HG03571 (cell line): ENCODE results near the gene MTA3.

Experiments
- ATAC-seq: cut with Tn5 transposase; IDR thresholded peaks from one replicate; pipeline ENCODE4 v1.9.1; 2021; ENCODE audit not compliant: unreplicated experiment

MTA3 gene

DNA sequence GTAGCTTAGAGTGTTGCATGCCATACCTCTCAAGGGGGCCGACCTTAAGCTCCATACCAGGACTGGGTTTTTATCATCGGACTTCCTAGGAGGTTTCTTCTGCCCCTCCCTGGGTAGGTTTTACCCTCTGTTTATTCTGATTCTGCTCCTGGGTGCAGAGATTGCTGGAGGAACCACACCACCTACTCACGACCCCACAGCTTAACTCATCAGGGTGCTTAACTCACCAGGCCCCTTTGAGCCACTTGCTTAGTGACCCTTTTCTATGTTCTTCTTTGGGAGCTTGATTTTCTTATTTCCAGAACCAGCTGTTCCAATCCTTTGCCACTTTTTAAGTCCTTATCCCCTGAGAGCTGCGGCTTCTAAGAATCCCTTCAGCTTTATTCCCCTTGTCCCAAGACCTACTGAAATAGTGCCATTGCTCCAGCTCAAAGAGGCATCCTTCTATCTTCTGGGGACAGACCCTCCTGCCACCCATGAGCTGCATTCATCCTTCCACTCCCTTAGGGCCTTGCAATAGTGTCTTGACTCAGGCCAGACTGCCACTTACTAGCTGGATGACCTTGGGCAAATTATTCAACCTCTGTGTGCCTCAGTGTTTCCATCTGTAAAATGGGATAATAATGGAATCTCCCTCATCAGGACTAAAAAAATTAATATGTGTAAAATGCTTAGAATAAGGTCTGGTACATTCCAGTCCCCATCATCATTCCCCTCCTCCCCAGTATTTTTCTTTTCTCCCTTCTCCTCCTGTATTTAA lies 189.7 kb downstream of the MTA3 start:
- no peak for ATAC-seq

DNA sequence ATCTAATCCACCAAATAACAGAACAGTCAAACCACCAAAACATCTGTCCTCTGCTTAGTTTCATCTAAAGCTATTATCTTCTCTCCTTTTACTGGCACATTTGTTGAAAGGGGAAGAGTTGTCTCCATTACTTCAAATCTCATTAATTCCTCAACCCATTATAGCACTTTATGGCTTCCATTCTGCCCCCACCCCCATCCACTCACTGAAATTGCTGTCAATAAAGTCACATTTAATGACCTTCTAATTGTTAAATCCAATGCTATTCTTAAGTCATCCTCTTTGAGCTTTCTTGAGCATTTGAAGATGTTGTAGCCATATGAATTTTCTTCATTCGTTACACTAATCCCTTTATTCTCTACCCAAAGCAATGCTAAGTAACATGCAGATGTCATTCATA lies 190.3 kb downstream of the MTA3 start:
- no peak for ATAC-seq

DNA sequence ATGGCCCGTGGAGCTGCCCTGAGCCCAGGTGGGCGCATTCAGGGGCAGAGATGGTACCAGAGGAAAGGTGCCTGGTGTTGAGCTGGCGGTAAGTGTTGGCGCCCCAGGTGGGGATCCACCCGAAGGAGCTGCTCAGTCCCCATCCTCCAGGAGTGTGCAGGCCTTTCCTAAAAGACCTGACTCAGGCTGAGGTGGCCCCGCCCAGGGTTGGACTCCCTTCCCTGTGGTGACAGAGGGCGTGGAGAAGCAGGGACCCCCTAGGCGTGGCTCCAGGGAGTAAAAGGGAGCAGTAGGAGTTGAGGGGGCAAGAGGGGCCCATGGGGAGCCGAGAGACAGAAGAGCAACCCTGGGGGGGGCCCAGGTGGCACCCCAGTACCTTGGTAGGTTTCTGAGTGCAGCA lies 193.1 kb downstream of the MTA3 start:
- ATAC-seq, result no peak

DNA sequence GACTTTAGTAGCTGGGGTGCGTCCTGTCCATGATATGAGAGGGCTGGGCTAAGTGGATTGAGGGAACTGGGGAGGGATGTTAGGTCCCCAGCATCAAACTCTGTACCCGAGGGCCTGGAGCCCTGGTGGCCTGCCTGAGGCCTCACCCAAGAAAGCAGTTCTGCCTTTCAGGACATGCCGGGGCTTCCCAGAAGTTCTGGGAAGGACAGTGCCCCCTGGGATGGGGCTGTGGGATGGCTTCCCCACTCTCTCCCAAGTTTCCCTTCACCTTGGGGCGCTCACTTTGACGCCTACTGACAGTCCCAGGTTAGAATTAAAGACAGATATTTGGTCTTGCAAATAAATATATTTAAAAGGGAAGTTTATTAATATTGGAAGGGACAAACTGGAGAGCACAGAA lies 193.7 kb downstream of the MTA3 start:
- no peak for ATAC-seq

DNA sequence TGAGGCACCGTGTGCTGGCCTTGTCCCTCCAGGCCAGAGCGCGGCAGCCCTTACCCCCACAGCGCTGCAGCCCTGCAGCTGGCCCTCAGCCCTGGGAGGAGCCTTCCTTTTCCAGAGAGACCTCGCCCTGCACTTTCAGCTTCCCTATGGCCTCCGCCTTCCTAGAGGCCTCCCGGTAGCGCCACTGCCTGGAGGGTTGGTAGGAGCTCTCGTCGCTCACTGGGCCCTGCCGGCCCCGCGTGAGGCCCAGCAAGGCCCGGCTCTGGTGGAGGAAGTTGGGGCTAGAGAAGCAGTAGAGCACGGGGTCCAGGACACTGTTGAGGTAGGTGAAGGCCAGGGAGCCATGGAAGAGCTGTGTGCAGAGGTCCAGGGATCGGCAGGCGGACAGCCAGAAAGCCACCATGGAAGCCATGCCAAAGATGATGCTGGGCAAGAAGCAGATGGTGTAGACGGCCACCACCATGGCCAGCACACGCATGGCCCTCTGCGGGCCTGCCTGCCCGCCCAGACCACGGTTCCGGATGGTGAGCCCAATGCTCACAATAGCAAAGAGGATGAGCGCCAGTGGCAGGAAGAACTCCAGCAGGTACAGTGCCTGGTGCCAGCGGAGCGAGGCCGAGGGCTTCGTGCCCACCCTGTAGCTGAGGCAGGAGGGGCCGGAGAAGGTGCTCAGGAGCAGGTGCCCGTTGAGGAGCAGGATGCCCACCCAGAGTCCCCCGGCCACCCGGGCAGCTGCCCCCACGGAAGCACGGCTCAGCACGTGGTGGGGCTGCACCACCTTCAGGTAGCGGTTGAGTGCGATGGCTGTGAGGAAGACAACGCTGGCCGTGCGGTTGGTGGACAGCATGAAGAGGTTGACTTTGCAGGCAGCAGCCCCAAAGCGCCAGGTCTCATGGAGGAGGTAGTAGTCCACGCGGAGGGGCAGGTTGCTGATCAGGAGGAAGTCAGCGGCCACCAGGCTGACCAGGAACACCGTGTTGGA lies 194.7 kb downstream of the MTA3 start:
- ATAC-seq, result no peak

DNA sequence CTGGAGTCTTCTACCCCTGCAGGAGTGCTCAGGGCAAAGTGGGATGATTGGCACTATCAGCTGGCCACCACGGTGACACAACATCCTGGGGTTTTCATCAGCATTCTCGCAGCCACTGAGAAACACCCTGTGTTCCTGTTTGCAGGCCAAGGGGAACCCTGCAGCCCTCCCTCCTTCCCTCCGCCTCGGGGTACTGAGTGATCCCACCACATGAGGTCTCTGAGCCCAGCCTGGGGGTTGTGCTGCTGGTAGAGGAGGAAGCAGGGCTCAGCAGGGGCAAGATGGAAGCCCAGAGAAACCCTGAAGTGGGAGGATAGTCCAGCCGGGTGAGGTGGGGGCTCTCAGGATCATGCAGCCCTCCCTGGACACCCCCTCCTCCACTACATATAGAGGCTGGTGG lies 195.7 kb downstream of the MTA3 start, which contains the start of gene OXER1:
OXER1 (minus strand) TSS at position 40 of the 400 bp plus-strand sequence. CDS start 73 bp downstream, outside the sequence.
- no peak for ATAC-seq

DNA sequence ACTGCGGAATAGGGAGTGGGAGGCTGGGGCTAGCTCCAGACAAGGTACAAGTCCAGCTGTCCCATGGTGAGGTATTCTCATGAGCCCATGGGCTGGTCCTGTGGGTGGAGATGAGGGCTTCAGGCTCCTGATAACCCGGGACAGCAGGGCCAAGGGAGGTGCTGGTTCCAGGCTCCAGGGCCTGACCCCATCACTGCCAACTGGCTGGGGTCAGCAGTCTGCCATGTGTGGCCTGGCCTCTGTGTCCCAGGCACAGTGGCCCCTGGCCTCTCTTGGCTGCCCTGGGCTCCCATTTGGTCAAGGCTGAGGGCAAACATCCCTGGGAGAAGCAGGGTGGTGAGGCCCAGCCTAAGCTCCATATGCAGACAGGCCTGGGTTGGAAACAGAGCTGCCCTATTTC lies 196.5 kb downstream of the MTA3 start:
- no peak for ATAC-seq

DNA sequence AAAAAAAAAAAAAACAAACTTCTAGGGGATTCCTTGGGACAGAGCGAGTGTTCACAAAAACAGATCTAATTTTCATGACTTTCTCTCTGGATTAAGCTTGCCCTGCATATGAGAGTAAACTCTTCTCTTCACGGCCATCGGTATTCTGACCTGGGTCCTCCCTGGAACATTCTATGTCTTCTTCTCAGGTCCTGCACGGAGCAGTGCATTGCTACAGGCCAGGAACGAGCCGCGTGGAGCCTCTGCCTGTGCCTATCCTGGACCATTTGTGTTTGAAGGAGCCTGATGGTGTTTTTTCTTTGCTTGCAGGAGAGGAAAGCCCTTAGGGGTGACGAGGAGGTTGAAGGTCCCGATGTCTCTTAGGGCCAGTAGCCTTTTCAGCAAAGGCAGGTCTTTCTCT lies 197.3 kb downstream of the MTA3 start:
- ATAC-seq, result no peak

DNA sequence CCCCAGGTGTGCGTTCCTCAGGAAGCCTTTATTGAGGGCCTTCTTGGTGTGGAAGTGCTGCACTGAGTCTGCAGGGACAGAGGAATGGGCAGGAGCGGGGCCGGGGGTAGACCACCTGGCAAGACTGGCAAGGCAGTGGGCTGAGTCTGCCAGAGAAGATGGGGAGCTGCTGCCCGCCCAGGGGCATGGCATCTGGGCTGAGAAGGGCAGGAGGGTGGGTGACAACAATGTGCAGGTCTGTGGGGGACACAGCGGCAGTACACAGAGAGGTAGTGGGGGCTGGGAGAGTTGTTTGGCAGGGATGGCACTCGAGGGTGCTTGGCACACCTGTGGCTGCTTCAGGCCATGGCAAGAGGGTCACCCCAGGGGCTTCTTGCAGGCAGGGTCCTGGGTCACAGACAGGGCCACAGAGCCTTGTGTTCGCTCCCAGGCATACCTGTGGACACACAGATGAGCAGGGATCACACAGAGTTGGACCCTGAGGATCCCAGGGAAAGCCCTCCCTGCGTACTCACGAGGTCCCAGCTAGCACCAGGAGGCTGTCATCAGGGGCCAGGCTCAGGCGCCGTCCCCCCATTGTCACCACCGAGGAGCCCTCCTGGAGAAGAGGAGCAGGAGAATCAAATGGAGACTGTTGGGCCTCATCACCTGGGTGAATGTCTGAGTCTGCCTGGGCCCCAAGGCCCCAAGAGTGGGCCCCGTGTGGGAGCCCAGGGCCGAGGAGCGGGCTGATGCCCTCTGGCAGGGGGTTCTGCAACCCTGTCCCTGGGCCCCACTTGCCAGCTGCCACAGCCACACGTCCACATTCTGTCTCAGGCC lies 198.9 kb downstream of the MTA3 start:
- no peak for ATAC-seq

DNA sequence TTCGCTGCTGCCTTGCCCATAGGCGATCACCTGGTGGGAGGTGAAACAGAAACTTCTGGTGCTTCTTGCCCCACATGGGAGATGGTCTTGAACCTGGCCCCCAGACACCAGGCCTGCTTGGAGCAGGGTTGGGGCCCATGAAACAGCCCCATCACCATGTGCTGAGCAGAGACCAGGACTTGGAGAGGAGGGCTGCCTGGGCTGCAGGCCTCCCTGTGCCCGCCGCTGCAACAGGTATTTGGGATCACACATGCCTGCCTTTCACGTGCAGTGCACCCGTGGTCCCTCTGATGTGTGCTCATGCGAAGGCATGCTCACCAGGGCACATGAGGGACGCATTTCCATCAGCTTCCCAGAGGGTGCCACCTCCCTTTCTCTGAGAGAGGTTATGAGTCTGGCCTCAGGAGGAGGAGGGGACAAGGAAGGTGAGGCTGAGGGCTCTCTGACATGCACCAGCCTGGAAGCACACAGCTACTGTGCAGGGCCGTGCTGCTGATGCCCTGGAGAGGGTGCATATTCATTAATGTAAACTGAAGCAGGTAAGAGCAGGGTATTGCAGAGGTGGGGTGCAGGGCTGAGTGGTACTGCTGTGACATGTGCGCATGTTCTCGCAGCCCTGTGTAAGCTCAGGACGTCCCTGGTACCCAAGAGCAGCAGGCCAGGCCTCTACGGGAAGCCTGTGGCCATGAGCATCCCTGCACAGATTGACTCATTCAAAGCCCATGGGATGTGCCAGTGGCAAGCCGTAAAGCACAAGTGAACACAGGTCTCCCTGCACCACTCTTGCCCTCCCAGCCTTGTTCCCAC lies 199.7 kb downstream of the MTA3 start:
- ATAC-seq, result no peak

DNA sequence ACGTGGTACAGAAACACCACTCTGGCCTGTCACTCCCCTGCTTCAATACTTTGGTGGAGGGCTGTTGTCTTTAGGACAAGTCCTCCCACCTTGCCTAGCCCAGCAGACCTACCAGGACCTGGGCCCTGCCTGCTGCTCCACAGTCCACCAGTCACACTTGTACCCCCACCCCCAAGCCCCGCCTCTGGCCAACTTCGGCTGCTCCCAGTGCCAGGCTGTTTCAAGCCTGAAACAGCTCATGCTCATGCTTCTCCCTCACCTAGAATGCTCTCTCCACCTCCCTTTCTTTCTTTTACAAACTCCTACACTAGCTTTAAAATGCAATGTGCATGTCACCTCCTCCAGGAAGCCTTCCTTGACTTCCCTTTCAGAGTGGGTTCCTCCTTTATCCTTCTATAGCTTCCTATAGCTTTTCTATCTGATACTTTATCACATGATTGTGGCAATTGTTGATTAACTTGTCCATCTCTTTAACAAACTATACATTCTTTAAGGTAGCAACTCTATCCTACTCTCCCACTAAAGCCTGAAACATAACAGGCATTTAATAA lies 200.3 kb downstream of the MTA3 start:
- ATAC-seq, result no peak

DNA sequence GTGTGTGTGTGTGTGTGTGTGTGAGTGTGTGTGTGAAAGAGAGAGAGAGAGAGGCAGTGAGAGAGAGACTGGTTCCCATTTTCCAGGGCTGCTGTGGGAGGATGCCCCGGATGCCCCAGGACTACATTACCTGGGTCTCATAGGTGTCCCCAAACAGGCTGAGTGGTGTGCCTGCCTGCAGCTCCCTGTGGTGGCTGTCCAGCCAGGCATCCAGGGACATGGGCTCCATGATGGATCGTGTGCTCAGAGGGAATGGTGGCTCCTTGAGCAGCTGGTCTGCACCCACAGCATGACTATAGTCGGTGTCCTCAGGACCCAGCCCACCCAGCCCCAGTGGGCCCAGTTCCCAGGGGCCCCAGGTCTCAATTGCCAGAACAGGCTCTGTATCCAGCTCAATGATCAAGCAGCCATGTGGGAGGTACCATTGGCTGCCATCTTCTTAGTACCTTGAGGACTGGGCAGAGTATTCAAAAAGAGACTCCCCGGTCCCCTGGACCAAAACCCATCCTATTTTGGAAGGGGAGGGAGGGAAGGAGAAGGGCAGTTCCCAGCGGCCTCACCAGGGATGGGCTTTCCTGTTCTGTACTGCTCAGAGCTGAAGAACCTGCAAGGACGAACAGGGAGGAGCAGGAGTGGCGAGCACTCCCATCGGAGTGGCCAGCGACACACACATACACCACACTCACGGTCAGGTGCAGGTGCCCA lies 201.3 kb downstream of the MTA3 start:
- no peak for ATAC-seq

DNA sequence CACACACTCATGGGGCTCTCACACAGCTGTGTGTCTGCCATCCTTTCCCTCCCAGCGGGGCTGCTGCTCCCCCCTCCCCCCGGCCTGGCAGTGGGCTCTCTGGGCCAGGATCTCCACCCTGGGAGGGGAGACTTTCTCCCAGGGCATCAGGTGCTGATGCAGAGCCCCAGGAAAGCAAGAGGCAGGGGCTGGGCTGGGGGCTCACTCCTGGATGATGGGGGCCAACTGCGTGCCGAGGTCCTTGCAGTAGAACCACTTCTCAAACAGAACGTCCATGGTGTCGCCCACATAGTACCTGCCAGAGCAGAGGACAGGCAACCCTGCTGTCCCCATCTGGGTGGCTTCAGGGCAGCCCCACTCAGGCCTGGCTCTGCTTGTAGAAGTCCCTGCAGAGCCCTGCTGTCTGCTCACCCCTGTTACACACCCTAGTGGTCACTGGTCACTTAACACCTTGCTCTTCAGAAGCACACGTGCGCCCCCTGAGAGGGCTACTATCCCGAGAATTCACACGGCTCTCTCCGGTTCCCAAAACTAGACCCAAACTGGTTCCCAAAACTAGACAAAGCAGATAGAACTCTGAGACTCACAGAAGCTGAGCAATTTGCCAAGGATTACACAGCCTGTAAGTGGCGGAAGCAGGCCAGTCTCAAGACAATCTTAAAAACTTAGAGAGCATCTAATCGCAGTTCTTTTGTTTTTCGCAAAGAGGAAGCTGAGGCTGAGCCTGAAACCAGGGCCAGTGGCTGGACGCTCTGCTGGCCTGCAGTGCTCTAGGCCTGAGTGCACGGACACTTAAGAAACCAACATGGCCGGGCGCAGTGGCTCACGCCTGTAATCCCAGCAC lies 202.1 kb downstream of the MTA3 start:
- ATAC-seq, result peak; percentile 63

DNA sequence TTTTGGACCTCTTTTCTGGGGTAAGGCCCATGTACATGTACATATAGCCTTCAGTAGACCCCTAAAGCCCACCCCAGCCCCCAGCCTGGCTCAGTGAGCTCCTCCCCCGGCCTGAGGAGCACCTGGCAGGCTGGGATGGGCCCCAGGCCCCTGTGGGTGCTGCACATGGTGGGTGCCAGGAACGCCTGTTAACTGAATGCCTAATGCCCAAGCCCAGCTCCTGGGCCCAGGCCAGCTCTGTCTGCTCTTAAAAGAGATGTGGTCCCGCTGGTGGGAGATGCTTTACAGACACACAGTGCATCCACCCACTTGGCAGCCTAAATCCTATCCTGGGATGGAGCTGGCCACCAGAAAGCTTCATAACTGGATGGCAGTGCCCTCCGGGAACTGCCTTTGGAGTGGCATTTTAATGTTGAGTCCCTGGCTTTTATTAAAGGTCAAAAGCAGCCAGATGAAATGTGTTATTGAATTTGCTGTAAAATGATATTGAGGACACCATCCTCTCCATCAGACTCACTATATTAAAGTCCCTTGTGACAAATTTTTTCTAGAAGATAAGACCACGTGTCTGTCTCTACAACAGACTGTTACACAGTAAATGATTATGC lies 203.2 kb downstream of the MTA3 start:
- ATAC-seq, result no peak

DNA sequence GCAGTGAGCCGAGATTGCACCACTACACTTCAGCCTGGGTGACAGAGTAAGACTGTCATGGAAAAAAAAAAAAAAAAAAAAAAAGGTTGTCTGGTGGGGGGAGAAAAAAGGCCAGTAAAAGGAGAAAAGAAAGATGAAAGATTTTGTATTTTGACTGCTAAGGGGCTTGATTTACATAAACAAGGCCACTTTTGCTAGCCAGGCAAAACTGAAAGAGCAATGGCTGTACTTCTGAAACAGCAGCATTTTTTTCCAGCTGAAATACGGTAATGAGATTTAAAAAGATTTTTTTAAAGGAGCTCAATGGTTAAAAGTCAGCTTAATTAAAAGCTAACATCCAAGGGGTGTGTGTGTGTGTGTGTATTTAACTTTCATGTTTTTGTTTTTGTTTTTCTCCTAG lies 206.8 kb downstream of the MTA3 start:
- no peak for ATAC-seq

DNA sequence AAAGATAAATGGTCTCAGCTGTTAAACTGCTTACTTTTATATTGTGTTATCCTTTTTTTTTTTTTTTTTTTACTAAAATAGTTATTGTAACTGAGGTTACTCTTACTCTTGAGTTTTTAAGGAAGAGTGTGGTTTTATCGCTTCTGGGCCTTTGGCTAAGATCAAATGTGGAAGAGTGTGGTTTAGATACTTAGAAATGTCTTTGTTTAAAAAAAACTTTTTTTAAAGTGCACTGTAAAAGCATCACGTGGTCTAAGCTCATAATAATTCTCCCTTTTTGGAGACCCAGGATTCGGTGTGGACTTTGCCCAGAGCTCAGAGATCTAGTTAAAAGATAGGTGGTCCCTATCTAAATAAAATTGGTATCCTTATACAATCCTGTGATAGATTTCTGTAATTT lies 207.4 kb downstream of the MTA3 start:
- no peak for ATAC-seq

DNA sequence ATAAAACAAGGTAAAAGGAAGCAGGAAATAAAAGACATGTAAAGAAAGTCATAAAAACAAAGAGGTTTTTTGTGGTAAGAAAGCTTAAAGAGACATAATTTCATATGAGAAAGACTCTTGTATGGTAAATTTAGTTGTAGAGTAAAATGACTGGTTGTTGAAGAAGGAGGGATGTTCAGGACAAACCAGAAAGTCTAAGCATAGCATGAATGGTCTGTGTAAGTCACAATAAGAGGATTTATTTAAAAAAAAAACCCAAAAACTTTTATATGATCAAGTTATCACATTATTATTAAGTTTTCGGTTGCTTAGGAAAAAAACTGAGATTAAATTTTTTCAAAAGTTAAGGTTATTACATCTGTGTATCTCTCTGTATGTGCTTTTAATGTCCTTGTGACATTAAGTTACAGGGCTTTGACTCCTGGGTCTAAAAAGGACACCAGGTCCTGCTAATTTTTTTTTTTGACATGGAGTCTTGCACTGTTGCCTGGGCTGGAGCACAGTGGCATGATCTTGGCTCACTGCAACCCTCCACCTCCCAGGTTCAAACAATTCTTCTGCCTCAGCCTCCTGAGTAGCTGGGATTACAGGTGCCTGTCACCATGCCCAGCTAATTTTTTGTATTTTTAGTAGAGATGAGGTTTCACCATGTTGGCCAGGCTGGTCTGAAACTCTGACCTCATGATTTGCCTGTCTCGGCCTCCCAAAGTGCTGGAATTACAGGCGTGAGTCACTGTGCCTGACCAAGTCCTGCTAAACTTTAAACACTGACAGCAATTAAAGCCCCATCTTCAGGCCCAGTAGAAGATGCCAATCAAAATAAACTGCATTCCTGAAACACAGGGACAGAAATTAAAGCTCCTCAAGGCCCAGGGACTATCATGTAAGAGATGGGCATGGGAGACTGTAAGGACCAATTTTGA lies 209.7 kb downstream of the MTA3 start:
- no peak for ATAC-seq
